ENCODE measurements around the gene NECTIN3. TPM values are rescaled to one million over a fixed set of nuclear protein-coding genes. Genes with fewer than 3 reads are reported as not detected.

The NECTIN3 gene
- total RNA-seq, 1 experiment from 2014 or later = 110 TPM

GRCh38 chr3:111032677-111033076 is 38.9 kb upstream of the NECTIN3 start:
- TF ChIP-seq, protein P1, sequence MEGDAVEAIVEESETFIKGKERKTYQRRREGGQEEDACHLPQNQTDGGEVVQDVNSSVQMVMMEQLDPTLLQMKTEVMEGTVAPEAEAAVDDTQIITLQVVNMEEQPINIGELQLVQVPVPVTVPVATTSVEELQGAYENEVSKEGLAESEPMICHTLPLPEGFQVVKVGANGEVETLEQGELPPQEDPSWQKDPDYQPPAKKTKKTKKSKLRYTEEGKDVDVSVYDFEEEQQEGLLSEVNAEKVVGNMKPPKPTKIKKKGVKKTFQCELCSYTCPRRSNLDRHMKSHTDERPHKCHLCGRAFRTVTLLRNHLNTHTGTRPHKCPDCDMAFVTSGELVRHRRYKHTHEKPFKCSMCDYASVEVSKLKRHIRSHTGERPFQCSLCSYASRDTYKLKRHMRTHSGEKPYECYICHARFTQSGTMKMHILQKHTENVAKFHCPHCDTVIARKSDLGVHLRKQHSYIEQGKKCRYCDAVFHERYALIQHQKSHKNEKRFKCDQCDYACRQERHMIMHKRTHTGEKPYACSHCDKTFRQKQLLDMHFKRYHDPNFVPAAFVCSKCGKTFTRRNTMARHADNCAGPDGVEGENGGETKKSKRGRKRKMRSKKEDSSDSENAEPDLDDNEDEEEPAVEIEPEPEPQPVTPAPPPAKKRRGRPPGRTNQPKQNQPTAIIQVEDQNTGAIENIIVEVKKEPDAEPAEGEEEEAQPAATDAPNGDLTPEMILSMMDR (IDR thresholded peaks at IDR 0.05; ENCODE audit: unreplicated experiment) = no peak
- no peak for DNase-seq
- Mint-ChIP-seq H3K4me3 (ENCODE audit: low read depth, unreplicated experiment) (no peak overlapping the region), H3K27ac (ENCODE audit: unreplicated experiment) (no peak overlapping the region), H3K9me3 (ENCODE audit: low read depth, unreplicated experiment) (peaks cover 3% of the 10 kb centered on the region), H3K36me3 (ENCODE audit: insufficient read depth, unreplicated experiment) (no peaks in the 10 kb centered on the region), H3K27me3 (ENCODE audit: unreplicated experiment) (no peaks in the 10 kb centered on the region), H3K4me1 (ENCODE audit: low read depth, unreplicated experiment) (peaks cover 26% of the 10 kb centered on the region)
- CTCF ChIA-PET = no interaction called here
- BruUV-seq (replicated peaks) = no TSS peak
- intact Hi-C loops (cut with micrococcal nuclease; ENCODE audit: unreplicated experiment) = no loop called here

DNA sequence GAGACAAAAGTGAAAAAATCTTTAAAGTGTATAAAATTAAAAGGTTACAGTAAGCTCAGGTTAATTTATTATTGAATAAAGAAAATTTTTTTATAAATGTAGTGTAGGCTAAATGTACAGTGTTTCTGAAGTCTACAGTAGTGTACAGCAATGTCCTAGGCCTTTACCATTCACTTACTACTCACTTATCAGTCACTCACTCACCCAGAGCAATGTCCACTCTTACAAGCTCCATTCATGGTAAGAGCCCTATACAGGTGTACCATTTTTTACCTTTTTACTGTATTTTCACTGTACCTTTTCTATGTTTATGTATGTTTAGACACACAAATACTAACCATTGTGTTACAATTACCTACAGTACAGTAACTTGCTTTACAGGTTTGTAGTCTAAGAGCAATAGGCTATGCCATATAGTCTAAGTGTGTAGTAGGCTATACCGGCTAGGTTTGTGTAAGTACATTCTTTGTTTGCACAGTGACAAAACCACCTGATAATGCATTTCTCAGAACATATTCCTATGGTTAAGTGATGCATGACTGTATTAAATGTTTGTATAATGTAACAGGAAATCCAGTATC is 38.1 kb upstream of the NECTIN3 start:
- H3K27me3 Mint-ChIP-seq (ENCODE audit: unreplicated experiment) = no peaks in the 10 kb centered on the region
- BruUV-seq (replicated peaks) = no TSS peak

DNA sequence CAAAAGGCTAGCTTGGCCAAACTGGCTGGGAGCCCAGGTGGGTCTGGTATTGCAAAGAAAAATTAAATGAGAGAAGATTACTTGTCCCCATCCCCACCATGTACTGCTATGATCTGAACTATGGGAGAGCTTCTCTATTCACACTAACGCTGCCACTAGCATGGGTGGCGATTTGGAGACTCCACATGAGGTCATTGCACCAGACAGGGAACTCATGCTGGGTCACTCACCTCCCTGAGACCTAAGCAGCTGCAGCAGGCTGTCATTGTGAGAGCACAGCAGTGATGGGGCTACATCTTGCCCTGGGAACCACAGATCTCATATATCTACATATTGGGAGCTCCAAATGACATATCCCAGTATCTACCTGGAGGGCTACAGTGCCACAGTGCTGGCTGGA is 36.3 kb upstream of the NECTIN3 start:
- DNase-seq = no peak
- Mint-ChIP-seq H3K4me3 (ENCODE audit: low read depth, unreplicated experiment) (no peak overlapping the region), H3K36me3 (ENCODE audit: insufficient read depth, unreplicated experiment) (no peaks in the 10 kb centered on the region), H3K9me3 (ENCODE audit: low read depth, unreplicated experiment) (peaks cover 3% of the 10 kb centered on the region), H3K27ac (ENCODE audit: unreplicated experiment) (no peak overlapping the region), H3K27me3 (ENCODE audit: unreplicated experiment) (no peaks in the 10 kb centered on the region), H3K4me1 (ENCODE audit: low read depth, unreplicated experiment) (peaks cover 17% of the 10 kb centered on the region)
- TF ChIP-seq, protein P1 (IDR thresholded peaks at IDR 0.05; ENCODE audit: unreplicated experiment) = no peak
- intact Hi-C loops (cut with micrococcal nuclease; ENCODE audit: unreplicated experiment) = no loop called here
- BruUV-seq (replicated peaks) = no TSS peak
- CTCF ChIA-PET = no interaction called here

More for the DNA sequence above, 38.1 kb upstream of the NECTIN3 start:
- Mint-ChIP-seq H3K9me3 (ENCODE audit: low read depth, unreplicated experiment) (peaks cover 3% of the 10 kb centered on the region), H3K27ac (ENCODE audit: unreplicated experiment) (no peak overlapping the region), H3K36me3 (ENCODE audit: insufficient read depth, unreplicated experiment) (no peaks in the 10 kb centered on the region), H3K4me1 (ENCODE audit: low read depth, unreplicated experiment) (peaks cover 26% of the 10 kb centered on the region), H3K4me3 (ENCODE audit: low read depth, unreplicated experiment) (no peak overlapping the region)
- intact Hi-C loops (cut with micrococcal nuclease; ENCODE audit: unreplicated experiment) = no loop called here
- TF ChIP-seq, protein P1 (IDR thresholded peaks at IDR 0.05; ENCODE audit: unreplicated experiment) = no peak
- CTCF ChIA-PET = no interaction called here
- no peak for DNase-seq

DNA sequence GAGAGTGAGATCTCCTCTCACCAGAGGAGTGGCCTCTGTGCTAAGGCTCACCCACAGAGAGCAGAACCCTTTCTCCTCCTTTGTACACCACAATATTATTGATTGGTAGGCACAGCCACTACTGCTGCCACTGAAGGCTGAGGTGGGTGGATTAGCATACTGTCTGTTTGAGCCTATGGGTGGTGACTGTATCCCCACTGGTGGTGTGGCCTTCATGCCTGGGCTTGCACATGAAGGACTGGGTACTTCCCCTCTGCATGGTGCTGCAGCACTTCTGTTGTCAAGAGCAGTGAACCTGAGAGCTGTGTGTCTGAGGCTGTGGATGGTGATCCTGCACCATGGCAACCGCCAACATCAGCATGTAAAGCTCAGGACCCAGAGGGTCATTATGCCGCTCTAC is 35.7 kb upstream of the NECTIN3 start:
- TF ChIP-seq, protein P1 (IDR thresholded peaks at IDR 0.05; ENCODE audit: unreplicated experiment) = no peak
- Mint-ChIP-seq H3K9me3 (ENCODE audit: low read depth, unreplicated experiment) (peaks cover 3% of the 10 kb centered on the region), H3K4me3 (ENCODE audit: low read depth, unreplicated experiment) (no peak overlapping the region), H3K36me3 (ENCODE audit: insufficient read depth, unreplicated experiment) (no peaks in the 10 kb centered on the region), H3K27me3 (ENCODE audit: unreplicated experiment) (no peaks in the 10 kb centered on the region), H3K27ac (ENCODE audit: unreplicated experiment) (no peak overlapping the region), H3K4me1 (ENCODE audit: low read depth, unreplicated experiment) (peaks cover 17% of the 10 kb centered on the region)
- no peak for DNase-seq
- intact Hi-C loops (cut with micrococcal nuclease; ENCODE audit: unreplicated experiment) = no loop called here
- CTCF ChIA-PET = no interaction called here
- no TSS peak for BruUV-seq (replicated peaks)
